CD14-positive monocyte (primary cell): ENCODE measurements around the gene RBM44. TPM values are rescaled to one million over a fixed set of nuclear protein-coding genes. Genes with fewer than 3 reads are reported as not detected.

Source experiments
- DNase-seq, 3 donors: peaks; one replicate each; pipeline ENCODE4 v3.0.0-alpha.2; 2011 to 2022
- H2AFZ ChIP-seq: 2 replicates; pipeline ENCODE4 v1.6.0; 2012; ENCODE audit warnings: mild to moderate bottlenecking, low read depth, low read length, inconsistent platforms; ENCODE audit not compliant: insufficient read depth, poor library complexity, severe bottlenecking
- H3K27ac ChIP-seq, 2 donors: 1 replicate in 1 of 2; 2 replicates in 1 of 2; pipeline ENCODE4 v1.5.1; 2012 to 2013; ENCODE audit warnings: low read length in 2 of 2, control low read depth in 1 of 2, inconsistent platforms in 1 of 2, low read depth in 1 of 2, mild to moderate bottlenecking in 1 of 2
- H3K27me3 ChIP-seq, 2 donors: one replicate each; pipeline versions ENCODE4 v1.6.0 to v1.6.1; 2011 to 2013; ENCODE audit warnings: low read length in 2 of 2; ENCODE audit not compliant: control insufficient read depth in 2 of 2, insufficient read depth in 2 of 2
- H3K36me3 ChIP-seq, 2 donors: replicated peaks in 1 of 2; 1 replicate in 1 of 2; 2 replicates in 1 of 2; pipeline versions ENCODE4 v1.5.1 to v1.6.1; 2012 to 2013; ENCODE audit warnings: low read length in 2 of 2, control low read depth in 1 of 2, inconsistent platforms in 1 of 2, mild to moderate bottlenecking in 1 of 2; ENCODE audit not compliant: insufficient read depth in 2 of 2, control insufficient read depth in 1 of 2
- H3K4me1 ChIP-seq, 2 donors: 1 replicate in 1 of 2; 2 replicates in 1 of 2; pipeline versions ENCODE4 v1.5.1 to v1.6.1; 2012 to 2013; ENCODE audit warnings: low read length in 2 of 2, control low read depth in 1 of 2, inconsistent platforms in 1 of 2, mild to moderate bottlenecking in 1 of 2, moderate library complexity in 1 of 2; ENCODE audit not compliant: insufficient read depth in 2 of 2, control insufficient read depth in 1 of 2
- H3K4me2 ChIP-seq: replicated peaks from 2 replicates; pipeline ENCODE3; 2012; ENCODE audit warnings: low read length, moderate library complexity, mild to moderate bottlenecking; ENCODE audit not compliant: poor library complexity, severe bottlenecking; ENCODE audit errors: extremely low read depth
- H3K4me3 ChIP-seq, 3 experiments: fragments of 200-600 bp in 1 of 3; sonication (generic) in 1 of 3; replicated peaks in 1 of 3; 1 replicate in 2 of 3; 2 replicates in 1 of 3; pipeline ENCODE4 v1.5.1; 2011 to 2013; ENCODE audit warnings: low read length in 3 of 3, mild to moderate bottlenecking in 3 of 3, control low read depth in 2 of 3, low read depth in 2 of 3, inconsistent platforms in 1 of 3, moderate library complexity in 1 of 3
- H3K79me2 ChIP-seq: 2 replicates; pipeline ENCODE4 v1.6.0; 2012; ENCODE audit warnings: mild to moderate bottlenecking, control low read depth, inconsistent platforms, low read length, moderate library complexity; ENCODE audit not compliant: insufficient read depth
- H3K9ac ChIP-seq: 2 replicates; pipeline ENCODE4 v1.6.0; 2017; ENCODE audit warnings: low read length, mild to moderate bottlenecking; ENCODE audit not compliant: insufficient read depth, poor library complexity, severe bottlenecking
- H3K9me3 ChIP-seq, 2 donors: replicated peaks in 1 of 2; 1 replicate in 1 of 2; 2 replicates in 1 of 2; pipeline versions ENCODE4 v1.5.1 to v1.6.1; 2012 to 2013; ENCODE audit warnings: low read length in 2 of 2, control low read depth in 1 of 2; ENCODE audit not compliant: control insufficient read depth in 1 of 2, insufficient read depth in 1 of 2
- H4K20me1 ChIP-seq: 2 replicates; pipeline ENCODE4 v1.6.0; 2012; ENCODE audit warnings: mild to moderate bottlenecking, low read length, control low read depth, moderate library complexity; ENCODE audit not compliant: insufficient read depth
- H3K27ac Mint-ChIP-seq, 7 donors: one replicate each; pipeline ENCODE4 v1.8.0; 2020; ENCODE audit warnings: mild to moderate bottlenecking in 7 of 7, mixed read lengths in 7 of 7, moderate library complexity in 6 of 7, inconsistent platforms in 2 of 7
- H3K27me3 Mint-ChIP-seq, 3 donors: one replicate each; pipeline ENCODE4 v1.8.0; 2021 to 2022; ENCODE audit warnings: low read depth in 3 of 3, mild to moderate bottlenecking in 3 of 3, mixed read lengths in 3 of 3, moderate library complexity in 3 of 3, inconsistent platforms in 1 of 3
- H3K36me3 Mint-ChIP-seq, 2 donors: one replicate each; pipeline ENCODE4 v1.8.0; 2020; ENCODE audit warnings: mixed read lengths in 2 of 2, inconsistent platforms in 1 of 2, mild to moderate bottlenecking in 1 of 2
- H3K4me1 Mint-ChIP-seq: one replicate; pipeline ENCODE4 v1.8.0; 2020; ENCODE audit warnings: mild to moderate bottlenecking, mixed read lengths
- H3K4me3 Mint-ChIP-seq, 2 donors: one replicate each; pipeline ENCODE4 v1.8.0; 2020; ENCODE audit warnings: mild to moderate bottlenecking in 2 of 2, mixed read lengths in 2 of 2, moderate library complexity in 1 of 2
- H3K9me3 Mint-ChIP-seq, 7 donors: one replicate each; pipeline ENCODE4 v1.8.0; 2020 to 2022; ENCODE audit warnings: mixed read lengths in 7 of 7, mild to moderate bottlenecking in 6 of 7, moderate library complexity in 6 of 7, inconsistent platforms in 2 of 7
- WGBS: methylation state at CpG from one replicate; pipeline ENCODE4 v1.1.5; 2013; ENCODE audit warnings: missing lambda C conversion rate; ENCODE audit not compliant: insufficient coverage; 5-methylcytosine and 5-hydroxymethylcytosine counted together
- intact Hi-C, 2 donors: fragments of 100-400 bp; cut with micrococcal nuclease; formaldehyde crosslinking; loops; one replicate each; pipeline versions ENCODE4 v1.15.0 to v1.15.1; 2023
- polyA plus RNA-seq, 3 donors: library from polyadenylated mRNA; depleted of rRNA in 1 of 3; unstranded in 2 of 3; stranded (reverse) in 1 of 3; fragments of 300-500 nt in 2 of 3; fragments of >200 nt in 1 of 3; fragmentation: Illumina TruSeq in 2 of 3; gene quantifications; 1 replicate in 2 of 3; 2 replicates in 1 of 3; pipeline ENCODE4 v1.2.3, GENCODE V29; 2012 to 2021
- TF ChIP-seq, protein P1 (sequence below): fragments of 200-600 bp; IDR thresholded peaks from one replicate; pipeline ENCODE4 v1.8.0; 2022; ENCODE audit warnings: antibody characterized with exemption, mild to moderate bottlenecking

RBM44 gene
- polyA plus RNA-seq, 3 donors: 0.07 to 1.5 TPM; not detected in 1

- Histone ChIP-seq H3K4me1 (no peaks in the 10 kb centered on the region), H2AFZ (no peak overlapping the region), H3K79me2 (no peaks in the 10 kb centered on the region), H3K4me2 (no peak overlapping the region), H3K36me3 (no peaks in the 10 kb centered on the region), H3K4me3 (no peak overlapping the region), H3K9ac (no peak overlapping the region), H3K27ac (no peak overlapping the region), H3K27me3 (no peaks in the 10 kb centered on the region), H3K9me3 (no peaks in the 10 kb centered on the region), H4K20me1 (no peaks in the 10 kb centered on the region)
- Mint-ChIP-seq H3K9me3 (peaks cover 0 to 2% (median 0%) of the 10 kb centered on the region in 7 donors), H3K27ac (no peak overlapping the region), H3K4me3 (no peak overlapping the region), H3K27me3 (peaks cover 3 to 16% (median 6%) of the 10 kb centered on the region in 3 donors), H3K36me3 (no peaks in the 10 kb centered on the region), H3K4me1 (peaks cover 2% of the 10 kb centered on the region)
- 88% methylated on average over 12 of the region's 16 CpGs for WGBS
- DNase-seq: no peak
- intact Hi-C loops: no loop called here
- TF ChIP-seq, protein P1, sequence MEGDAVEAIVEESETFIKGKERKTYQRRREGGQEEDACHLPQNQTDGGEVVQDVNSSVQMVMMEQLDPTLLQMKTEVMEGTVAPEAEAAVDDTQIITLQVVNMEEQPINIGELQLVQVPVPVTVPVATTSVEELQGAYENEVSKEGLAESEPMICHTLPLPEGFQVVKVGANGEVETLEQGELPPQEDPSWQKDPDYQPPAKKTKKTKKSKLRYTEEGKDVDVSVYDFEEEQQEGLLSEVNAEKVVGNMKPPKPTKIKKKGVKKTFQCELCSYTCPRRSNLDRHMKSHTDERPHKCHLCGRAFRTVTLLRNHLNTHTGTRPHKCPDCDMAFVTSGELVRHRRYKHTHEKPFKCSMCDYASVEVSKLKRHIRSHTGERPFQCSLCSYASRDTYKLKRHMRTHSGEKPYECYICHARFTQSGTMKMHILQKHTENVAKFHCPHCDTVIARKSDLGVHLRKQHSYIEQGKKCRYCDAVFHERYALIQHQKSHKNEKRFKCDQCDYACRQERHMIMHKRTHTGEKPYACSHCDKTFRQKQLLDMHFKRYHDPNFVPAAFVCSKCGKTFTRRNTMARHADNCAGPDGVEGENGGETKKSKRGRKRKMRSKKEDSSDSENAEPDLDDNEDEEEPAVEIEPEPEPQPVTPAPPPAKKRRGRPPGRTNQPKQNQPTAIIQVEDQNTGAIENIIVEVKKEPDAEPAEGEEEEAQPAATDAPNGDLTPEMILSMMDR: no peak
Measured at GRCh38 chr2:237875256-237876060, 76.9 kb downstream of the RBM44 start.

GRCh38 chr2:237876061-237876526, 77.5 kb downstream of the RBM44 start:
- Histone ChIP-seq H3K27ac (no peak overlapping the region), H3K4me2 (no peak overlapping the region), H3K36me3 (no peaks in the 10 kb centered on the region), H3K9me3 (no peaks in the 10 kb centered on the region), H3K27me3 (no peaks in the 10 kb centered on the region), H3K4me3 (no peak overlapping the region), H3K9ac (no peak overlapping the region), H2AFZ (no peak overlapping the region), H3K4me1 (no peaks in the 10 kb centered on the region), H3K79me2 (no peaks in the 10 kb centered on the region), H4K20me1 (no peaks in the 10 kb centered on the region)
- H3K4me1 Mint-ChIP-seq: peaks cover 2% of the 10 kb centered on the region
- no peaks in the 10 kb centered on the region for H3K36me3 Mint-ChIP-seq
- peaks cover 2 to 12% (median 6%) of the 10 kb centered on the region in 3 donors for H3K27me3 Mint-ChIP-seq
- 91% methylated on average over 13 of the region's 14 CpGs for WGBS
- TF ChIP-seq, protein P1: no peak
- no peak for DNase-seq
- peaks cover 0 to 2% (median 0%) of the 10 kb centered on the region in 7 donors for H3K9me3 Mint-ChIP-seq
- intact Hi-C loops: no loop called here
- H3K4me3 Mint-ChIP-seq: no peak overlapping the region
- H3K27ac Mint-ChIP-seq: no peak overlapping the region
